WTC11 (cell line): ENCODE data around the gene BCL11A. TPM values are rescaled to one million over a fixed set of nuclear protein-coding genes. Genes with fewer than 3 reads are reported as not detected.

ENCODE experiments used
- ATAC-seq: fragments of 200-7000 bp; cut with Tn5 transposase; 2 replicates; pipeline ENCODE4 v1.10.0; 2021; ENCODE audit warnings: mild to moderate bottlenecking, moderate library complexity
- CTCF ChIA-PET: fragments of 300-600 bp; sonication (Branson Sonifier 250); formaldehyde crosslinking; loops from one replicate; lab custom pipeline; 2021; ENCODE audit warnings: antibody characterized with exemption; lab: Charles Lee
- POLR2A ChIA-PET: fragments of 350-600 bp; sonication (Branson Sonifier 250); formaldehyde crosslinking; loops from one replicate; lab custom pipeline; 2021; ENCODE audit warnings: antibody characterized with exemption; lab: Charles Lee
- DNase-seq: peaks from one replicate; pipeline ENCODE4 v3.0.0; 2021; ENCODE audit warnings: low spot score
- H3K27ac Mint-ChIP-seq: 2 replicates; pipeline ENCODE4 v1.8.0; 2021; ENCODE audit warnings: mixed read lengths
- H3K27me3 Mint-ChIP-seq: 2 replicates; pipeline ENCODE4 v1.8.0; 2021; ENCODE audit warnings: low read depth, mild to moderate bottlenecking, moderate library complexity, mixed read lengths
- H3K36me3 Mint-ChIP-seq: 2 replicates; pipeline ENCODE4 v1.8.0; 2021; ENCODE audit warnings: mixed read lengths
- H3K4me1 Mint-ChIP-seq: 2 replicates; pipeline ENCODE4 v1.8.0; 2022; ENCODE audit warnings: mixed read lengths
- H3K4me3 Mint-ChIP-seq: 2 replicates; pipeline ENCODE4 v1.8.0; 2021; ENCODE audit warnings: mild to moderate bottlenecking, moderate library complexity, mixed read lengths
- H3K9me3 Mint-ChIP-seq: 2 replicates; pipeline ENCODE4 v1.8.0; 2021; ENCODE audit warnings: mixed read lengths
- CBFB ChIP-seq: sonication (generic); formaldehyde crosslinking; IDR thresholded peaks from 2 replicates; pipeline ENCODE4 v1.8.1; 2022; ENCODE audit warnings: mild to moderate bottlenecking, low read depth, missing genetic modification reagents
- CREB1 ChIP-seq: sonication (generic); formaldehyde crosslinking; IDR thresholded peaks from 2 replicates; pipeline ENCODE4 v1.8.0; 2023; ENCODE audit warnings: mild to moderate bottlenecking, missing genetic modification reagents
- ELF4 ChIP-seq: sonication (generic); formaldehyde crosslinking; IDR thresholded peaks from 2 replicates; pipeline ENCODE4 v1.8.1; 2022; ENCODE audit warnings: low read depth, mild to moderate bottlenecking, moderate library complexity, missing genetic modification reagents
- FOXP1 ChIP-seq: sonication (generic); formaldehyde crosslinking; IDR thresholded peaks from 2 replicates; pipeline ENCODE4 v1.8.0; 2022; ENCODE audit warnings: missing genetic modification reagents, mild to moderate bottlenecking, moderate library complexity, borderline replicate concordance
- GTF2I ChIP-seq: fragments of 250-450 bp; sonication (Bioruptor Pico); conservative IDR thresholded peaks from 2 replicates; pipeline ENCODE4 v1.4.0; 2021; ENCODE audit warnings: mild to moderate bottlenecking
- KAT7 ChIP-seq: sonication (generic); formaldehyde crosslinking; IDR thresholded peaks from 2 replicates; pipeline ENCODE4 v1.8.1; 2023; ENCODE audit warnings: missing genetic modification reagents, mild to moderate bottlenecking, borderline replicate concordance
- NR3C1 ChIP-seq: sonication (generic); formaldehyde crosslinking; conservative IDR thresholded peaks from 2 replicates; pipeline ENCODE4 v1.8.1; 2023; ENCODE audit warnings: low read depth, mild to moderate bottlenecking, missing genetic modification reagents
- OVOL2 ChIP-seq: fragments of 250-450 bp; sonication (Bioruptor Pico); IDR thresholded peaks from 2 replicates; pipeline ENCODE4 v1.9.0; 2021; ENCODE audit warnings: mild to moderate bottlenecking, borderline replicate concordance
- PRRX2 ChIP-seq: fragments of 250-450 bp; sonication (Bioruptor Pico); IDR thresholded peaks from 2 replicates; pipeline ENCODE4 v1.8.0; 2021; ENCODE audit warnings: mild to moderate bottlenecking
- RORB ChIP-seq: fragments of 250-450 bp; sonication (Bioruptor Pico); IDR thresholded peaks from 2 replicates; pipeline ENCODE4 v1.9.0; 2021; ENCODE audit warnings: mild to moderate bottlenecking
- SP1 ChIP-seq: sonication (generic); formaldehyde crosslinking; conservative IDR thresholded peaks from 2 replicates; pipeline ENCODE4 v1.8.1; 2022; ENCODE audit warnings: missing genetic modification reagents
- TCF7 ChIP-seq: sonication (generic); formaldehyde crosslinking; IDR thresholded peaks from 2 replicates; pipeline ENCODE4 v1.8.0; 2022; ENCODE audit warnings: mild to moderate bottlenecking, low read depth, missing genetic modification reagents, moderate library complexity
- TEAD1 ChIP-seq: sonication (generic); formaldehyde crosslinking; IDR thresholded peaks from 2 replicates; pipeline ENCODE4 v1.8.0; 2022; ENCODE audit warnings: mild to moderate bottlenecking, missing genetic modification reagents
- ZNF121 ChIP-seq: sonication (generic); formaldehyde crosslinking; IDR thresholded peaks from 2 replicates; pipeline ENCODE4 v1.8.0; 2023; ENCODE audit warnings: missing genetic modification reagents
- ZNF138 ChIP-seq: sonication (generic); formaldehyde crosslinking; conservative IDR thresholded peaks from 2 replicates; pipeline ENCODE4 v1.8.1; 2022; ENCODE audit warnings: mild to moderate bottlenecking, moderate library complexity, missing genetic modification reagents
- ZNF219 ChIP-seq: sonication (generic); formaldehyde crosslinking; IDR thresholded peaks from 2 replicates; pipeline ENCODE4 v1.8.0; 2023; ENCODE audit warnings: missing genetic modification reagents, mild to moderate bottlenecking, borderline replicate concordance
- ZNF423 ChIP-seq: fragments of 250-450 bp; sonication (Bioruptor Pico); IDR thresholded peaks from 2 replicates; pipeline ENCODE4 v2.1.2; 2022; ENCODE audit warnings: mild to moderate bottlenecking, moderate library complexity
- total RNA-seq: library from RNA; stranded (reverse); gene quantifications from 3 replicates; pipeline ENCODE4 v1.2.3, GENCODE V29; 2021
- TF ChIP-seq, protein P1 (sequence below): sonication (generic); formaldehyde crosslinking; conservative IDR thresholded peaks from 2 replicates; pipeline ENCODE4 v1.8.1; 2022; ENCODE audit warnings: mild to moderate bottlenecking, missing genetic modification reagents
- TF ChIP-seq, protein P2 (sequence below): fragments of 250-450 bp; sonication (Bioruptor Pico); IDR thresholded peaks from 2 replicates; pipeline ENCODE4 v1.9.0; 2021; ENCODE audit warnings: mild to moderate bottlenecking, borderline replicate concordance
- TF ChIP-seq, protein P3 (sequence below): fragments of 250-450 bp; sonication (Bioruptor Pico); IDR thresholded peaks from 2 replicates; pipeline ENCODE4 v1.9.0; 2021; ENCODE audit warnings: mild to moderate bottlenecking
- TF ChIP-seq, protein P4 (sequence below): sonication (generic); formaldehyde crosslinking; IDR thresholded peaks from 2 replicates; pipeline ENCODE4 v1.8.1; 2023; ENCODE audit warnings: mild to moderate bottlenecking, missing genetic modification reagents, borderline replicate concordance
- TF ChIP-seq, protein P5 (sequence below): sonication (generic); formaldehyde crosslinking; IDR thresholded peaks from 2 replicates; pipeline ENCODE4 v1.8.0; 2023; ENCODE audit warnings: missing genetic modification reagents
- TF ChIP-seq, protein P6 (sequence below): fragments of 250-450 bp; sonication (Bioruptor Pico); conservative IDR thresholded peaks from 2 replicates; pipeline ENCODE4 v1.9.0; 2021; ENCODE audit warnings: mild to moderate bottlenecking

The BCL11A gene
- total RNA-seq, 1 experiment from 2014 or later: 53.2 TPM

DNA sequence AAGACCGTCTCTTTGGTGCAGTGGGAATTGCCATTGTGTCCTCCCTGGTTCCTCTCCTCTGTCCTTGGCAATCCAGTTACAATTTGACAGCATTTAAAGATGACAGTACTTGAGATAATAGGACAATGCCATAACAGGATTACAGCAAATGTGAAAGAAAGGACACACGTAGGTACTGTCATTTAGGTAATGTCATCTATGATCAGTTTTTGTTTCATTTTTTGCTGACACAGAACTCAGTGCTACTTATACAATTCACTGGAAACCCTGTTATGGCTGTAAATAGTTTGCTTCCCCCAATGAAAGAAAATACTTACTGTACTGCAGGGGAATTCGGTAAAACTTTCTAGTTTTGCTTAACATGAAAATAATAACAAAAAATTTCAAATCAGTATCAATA is 65.2 kb downstream of the BCL11A start:
- DNase-seq: no peak
- Mint-ChIP-seq H3K27ac (peak overlapping the region; percentile 37; the same call in 1 of the 2 replicates), H3K27me3 (no peaks in the 10 kb centered on the region), H3K4me1 (peaks cover 73% of the 10 kb centered on the region), H3K4me3 (no peak overlapping the region), H3K36me3 (peaks cover 8% of the 10 kb centered on the region), H3K9me3 (no peaks in the 10 kb centered on the region)
- POLR2A ChIA-PET: no interaction called here
- CTCF ChIA-PET: no interaction called here
- no peak for ATAC-seq
- TF ChIP-seq GTF2I: no peak
- no peak for TF ChIP-seq ZNF138 (CRISPR knock-in tag)
- TF ChIP-seq, protein P1, sequence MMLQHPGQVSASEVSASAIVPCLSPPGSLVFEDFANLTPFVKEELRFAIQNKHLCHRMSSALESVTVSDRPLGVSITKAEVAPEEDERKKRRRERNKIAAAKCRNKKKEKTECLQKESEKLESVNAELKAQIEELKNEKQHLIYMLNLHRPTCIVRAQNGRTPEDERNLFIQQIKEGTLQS: no peak
- TF ChIP-seq, protein P2, sequence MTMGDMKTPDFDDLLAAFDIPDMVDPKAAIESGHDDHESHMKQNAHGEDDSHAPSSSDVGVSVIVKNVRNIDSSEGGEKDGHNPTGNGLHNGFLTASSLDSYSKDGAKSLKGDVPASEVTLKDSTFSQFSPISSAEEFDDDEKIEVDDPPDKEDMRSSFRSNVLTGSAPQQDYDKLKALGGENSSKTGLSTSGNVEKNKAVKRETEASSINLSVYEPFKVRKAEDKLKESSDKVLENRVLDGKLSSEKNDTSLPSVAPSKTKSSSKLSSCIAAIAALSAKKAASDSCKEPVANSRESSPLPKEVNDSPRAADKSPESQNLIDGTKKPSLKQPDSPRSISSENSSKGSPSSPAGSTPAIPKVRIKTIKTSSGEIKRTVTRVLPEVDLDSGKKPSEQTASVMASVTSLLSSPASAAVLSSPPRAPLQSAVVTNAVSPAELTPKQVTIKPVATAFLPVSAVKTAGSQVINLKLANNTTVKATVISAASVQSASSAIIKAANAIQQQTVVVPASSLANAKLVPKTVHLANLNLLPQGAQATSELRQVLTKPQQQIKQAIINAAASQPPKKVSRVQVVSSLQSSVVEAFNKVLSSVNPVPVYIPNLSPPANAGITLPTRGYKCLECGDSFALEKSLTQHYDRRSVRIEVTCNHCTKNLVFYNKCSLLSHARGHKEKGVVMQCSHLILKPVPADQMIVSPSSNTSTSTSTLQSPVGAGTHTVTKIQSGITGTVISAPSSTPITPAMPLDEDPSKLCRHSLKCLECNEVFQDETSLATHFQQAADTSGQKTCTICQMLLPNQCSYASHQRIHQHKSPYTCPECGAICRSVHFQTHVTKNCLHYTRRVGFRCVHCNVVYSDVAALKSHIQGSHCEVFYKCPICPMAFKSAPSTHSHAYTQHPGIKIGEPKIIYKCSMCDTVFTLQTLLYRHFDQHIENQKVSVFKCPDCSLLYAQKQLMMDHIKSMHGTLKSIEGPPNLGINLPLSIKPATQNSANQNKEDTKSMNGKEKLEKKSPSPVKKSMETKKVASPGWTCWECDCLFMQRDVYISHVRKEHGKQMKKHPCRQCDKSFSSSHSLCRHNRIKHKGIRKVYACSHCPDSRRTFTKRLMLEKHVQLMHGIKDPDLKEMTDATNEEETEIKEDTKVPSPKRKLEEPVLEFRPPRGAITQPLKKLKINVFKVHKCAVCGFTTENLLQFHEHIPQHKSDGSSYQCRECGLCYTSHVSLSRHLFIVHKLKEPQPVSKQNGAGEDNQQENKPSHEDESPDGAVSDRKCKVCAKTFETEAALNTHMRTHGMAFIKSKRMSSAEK: no peak
- no peak for TF ChIP-seq OVOL2
- no peak for TF ChIP-seq SP1 (CRISPR knock-in tag)
- TF ChIP-seq, protein P3, sequence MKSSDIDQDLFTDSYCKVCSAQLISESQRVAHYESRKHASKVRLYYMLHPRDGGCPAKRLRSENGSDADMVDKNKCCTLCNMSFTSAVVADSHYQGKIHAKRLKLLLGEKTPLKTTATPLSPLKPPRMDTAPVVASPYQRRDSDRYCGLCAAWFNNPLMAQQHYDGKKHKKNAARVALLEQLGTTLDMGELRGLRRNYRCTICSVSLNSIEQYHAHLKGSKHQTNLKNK (CRISPR knock-in tag): no peak
- TF ChIP-seq KAT7 (CRISPR knock-in tag): no peak

DNA sequence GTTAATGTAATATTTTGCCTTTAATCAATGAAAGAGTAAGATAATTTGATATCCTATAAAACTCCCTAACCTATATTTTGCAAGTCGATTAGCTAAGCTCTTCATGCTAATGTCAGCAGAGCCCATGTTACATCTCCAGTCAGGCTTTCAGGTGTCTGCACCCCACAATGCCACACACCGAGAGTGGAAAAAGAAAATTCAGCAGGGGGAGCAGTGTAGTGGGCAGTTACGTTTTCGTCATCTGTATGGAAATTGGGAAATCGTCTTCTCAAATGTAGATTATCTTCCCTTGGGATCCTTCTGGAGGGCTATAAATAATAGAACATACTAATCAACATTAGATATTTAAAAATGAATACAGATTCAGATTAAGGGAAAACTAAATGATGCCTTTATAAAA is 66.3 kb downstream of the BCL11A start:
- Mint-ChIP-seq H3K9me3 (no peaks in the 10 kb centered on the region), H3K27ac (no peak overlapping the region; the same call in 1 of the 2 replicates), H3K36me3 (peaks cover 18% of the 10 kb centered on the region), H3K4me3 (no peak overlapping the region), H3K27me3 (no peaks in the 10 kb centered on the region), H3K4me1 (peaks cover 76% of the 10 kb centered on the region)
- POLR2A ChIA-PET: interaction anchor here (0.5 kb wide), 1 partner anchor 20 kb away, joined by 3 read pairs; no protein-coding TSS in a partner anchor
- DNase-seq (no peak), ATAC-seq (no peak)
- CTCF ChIA-PET: no interaction called here
- TF ChIP-seq ELF4 (CRISPR knock-in tag) (no peak), FOXP1 (CRISPR knock-in tag) (no peak), NR3C1 (no peak), ZNF219 (CRISPR knock-in tag) (no peak), PRRX2 (CRISPR knock-in tag) (no peak), TCF7 (CRISPR knock-in tag) (no peak), CREB1 (CRISPR knock-in tag) (no peak), RORB (CRISPR knock-in tag) (no peak), CBFB (CRISPR knock-in tag) (no peak), TEAD1 (CRISPR knock-in tag) (no peak), ZNF121 (CRISPR knock-in tag) (no peak), ZNF423 (CRISPR knock-in tag) (no peak)
- TF ChIP-seq, protein P4, sequence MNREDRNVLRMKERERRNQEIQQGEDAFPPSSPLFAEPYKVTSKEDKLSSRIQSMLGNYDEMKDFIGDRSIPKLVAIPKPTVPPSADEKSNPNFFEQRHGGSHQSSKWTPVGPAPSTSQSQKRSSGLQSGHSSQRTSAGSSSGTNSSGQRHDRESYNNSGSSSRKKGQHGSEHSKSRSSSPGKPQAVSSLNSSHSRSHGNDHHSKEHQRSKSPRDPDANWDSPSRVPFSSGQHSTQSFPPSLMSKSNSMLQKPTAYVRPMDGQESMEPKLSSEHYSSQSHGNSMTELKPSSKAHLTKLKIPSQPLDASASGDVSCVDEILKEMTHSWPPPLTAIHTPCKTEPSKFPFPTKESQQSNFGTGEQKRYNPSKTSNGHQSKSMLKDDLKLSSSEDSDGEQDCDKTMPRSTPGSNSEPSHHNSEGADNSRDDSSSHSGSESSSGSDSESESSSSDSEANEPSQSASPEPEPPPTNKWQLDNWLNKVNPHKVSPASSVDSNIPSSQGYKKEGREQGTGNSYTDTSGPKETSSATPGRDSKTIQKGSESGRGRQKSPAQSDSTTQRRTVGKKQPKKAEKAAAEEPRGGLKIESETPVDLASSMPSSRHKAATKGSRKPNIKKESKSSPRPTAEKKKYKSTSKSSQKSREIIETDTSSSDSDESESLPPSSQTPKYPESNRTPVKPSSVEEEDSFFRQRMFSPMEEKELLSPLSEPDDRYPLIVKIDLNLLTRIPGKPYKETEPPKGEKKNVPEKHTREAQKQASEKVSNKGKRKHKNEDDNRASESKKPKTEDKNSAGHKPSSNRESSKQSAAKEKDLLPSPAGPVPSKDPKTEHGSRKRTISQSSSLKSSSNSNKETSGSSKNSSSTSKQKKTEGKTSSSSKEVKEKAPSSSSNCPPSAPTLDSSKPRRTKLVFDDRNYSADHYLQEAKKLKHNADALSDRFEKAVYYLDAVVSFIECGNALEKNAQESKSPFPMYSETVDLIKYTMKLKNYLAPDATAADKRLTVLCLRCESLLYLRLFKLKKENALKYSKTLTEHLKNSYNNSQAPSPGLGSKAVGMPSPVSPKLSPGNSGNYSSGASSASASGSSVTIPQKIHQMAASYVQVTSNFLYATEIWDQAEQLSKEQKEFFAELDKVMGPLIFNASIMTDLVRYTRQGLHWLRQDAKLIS (CRISPR knock-in tag): no peak
- TF ChIP-seq, protein P1: no peak
- TF ChIP-seq, protein P5, sequence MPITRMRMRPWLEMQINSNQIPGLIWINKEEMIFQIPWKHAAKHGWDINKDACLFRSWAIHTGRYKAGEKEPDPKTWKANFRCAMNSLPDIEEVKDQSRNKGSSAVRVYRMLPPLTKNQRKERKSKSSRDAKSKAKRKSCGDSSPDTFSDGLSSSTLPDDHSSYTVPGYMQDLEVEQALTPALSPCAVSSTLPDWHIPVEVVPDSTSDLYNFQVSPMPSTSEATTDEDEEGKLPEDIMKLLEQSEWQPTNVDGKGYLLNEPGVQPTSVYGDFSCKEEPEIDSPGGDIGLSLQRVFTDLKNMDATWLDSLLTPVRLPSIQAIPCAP (CRISPR knock-in tag): no peak
- TF ChIP-seq, protein P3 (CRISPR knock-in tag): no peak
- TF ChIP-seq, protein P6, sequence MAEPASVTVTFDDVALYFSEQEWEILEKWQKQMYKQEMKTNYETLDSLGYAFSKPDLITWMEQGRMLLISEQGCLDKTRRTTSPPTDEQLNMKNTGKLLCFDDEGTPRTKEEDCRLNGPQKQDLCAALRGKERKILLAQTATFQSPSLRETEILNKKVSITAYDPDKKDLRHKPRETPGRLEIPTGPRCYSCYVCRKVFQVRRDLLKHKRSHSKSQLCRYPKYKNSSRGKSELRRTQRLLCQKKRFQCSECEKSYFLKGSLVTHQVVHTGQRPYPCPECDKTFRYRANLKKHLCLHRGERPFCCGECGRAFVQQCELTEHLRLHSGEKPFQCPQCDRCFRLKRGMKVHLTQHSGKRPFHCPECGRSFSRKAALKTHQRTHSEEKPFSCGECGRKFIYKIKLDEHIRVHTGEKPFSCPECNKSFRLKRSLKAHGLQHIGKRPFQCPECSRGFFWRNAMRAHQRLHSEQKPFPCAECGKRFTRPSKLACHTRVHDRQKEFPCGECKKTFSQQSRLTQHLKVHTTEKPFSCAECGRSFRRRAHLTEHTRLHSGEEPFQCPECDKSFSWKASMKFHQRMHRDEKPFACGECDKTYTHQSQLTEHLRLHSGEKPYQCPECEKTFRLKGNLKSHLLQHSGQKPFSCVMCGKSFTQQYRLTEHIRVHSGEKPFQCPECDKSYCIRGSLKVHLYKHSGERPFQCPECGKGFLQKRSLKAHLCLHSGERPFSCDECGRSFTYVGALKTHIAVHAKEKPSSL (CRISPR knock-in tag): no peak
